ENCODE data around the gene CSTPP1.
"Not testable (repeated sequence)": the region's sequence is repeated elsewhere in the genome, so short reads cannot be mapped to it uniquely, and the experiment has no call there.

Gene CSTPP1

GRCh38 chr11:46958777-46959176 is 22.2 kb downstream of the CSTPP1 start:
- no peak for DNase-seq

DNA sequence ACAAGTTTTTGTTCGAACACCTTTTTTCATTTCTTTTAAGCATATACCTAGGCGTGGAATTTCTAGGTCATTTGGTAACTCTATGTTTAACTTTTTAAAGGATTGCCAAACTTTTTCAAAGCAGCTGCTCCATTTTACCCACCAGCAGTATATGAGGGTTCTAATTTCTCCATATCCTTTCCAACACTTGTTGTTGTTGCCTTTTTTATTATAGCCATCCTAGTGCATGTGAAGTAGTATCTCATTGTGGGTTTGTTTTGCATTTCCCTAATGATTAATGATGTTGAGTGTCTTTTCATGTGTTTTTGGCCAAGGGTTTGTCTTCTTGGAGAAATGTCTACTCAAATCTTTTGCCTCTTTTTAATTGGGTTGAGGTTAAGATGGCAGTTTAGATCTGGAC is 24.5 kb downstream of the CSTPP1 start:
- DNase-seq = no peak

DNA sequence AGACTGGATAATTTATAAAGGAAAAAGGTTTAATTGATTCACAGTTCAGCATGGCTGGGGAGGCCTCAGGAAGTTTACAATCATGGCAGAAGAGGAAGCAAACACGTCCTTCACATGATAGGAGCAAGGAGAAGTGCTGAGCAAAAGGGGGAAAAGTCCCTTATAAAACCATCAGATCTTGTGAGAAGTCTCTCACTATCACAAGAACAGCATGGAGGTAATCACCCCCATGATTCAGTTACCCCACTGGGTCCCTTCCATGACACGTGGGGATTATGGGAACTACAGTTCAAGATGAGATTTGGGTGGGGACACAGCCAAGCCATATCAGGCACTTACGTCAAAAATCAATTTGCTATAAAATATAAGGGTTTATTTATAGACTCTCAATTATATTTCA is 25.3 kb downstream of the CSTPP1 start:
- DNase-seq = not testable (repeated sequence)

DNA sequence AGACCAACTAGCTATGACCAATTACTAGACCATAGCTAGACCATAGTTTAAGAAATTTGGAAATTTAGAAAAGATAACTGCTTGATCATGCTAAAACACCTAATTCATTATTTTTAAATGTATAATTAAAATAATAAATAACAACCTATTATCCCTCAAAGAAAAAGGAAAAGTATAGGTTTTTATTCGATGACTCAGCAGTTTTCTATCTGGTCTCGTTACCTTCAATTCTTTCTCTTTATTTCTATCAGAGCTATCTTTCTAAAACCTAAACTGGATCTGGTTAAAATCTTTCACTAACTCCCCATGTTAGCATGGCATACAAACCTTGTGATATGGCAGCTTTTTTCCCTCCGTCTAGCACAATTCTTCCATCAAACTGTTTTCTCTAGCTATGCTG is 27.3 kb downstream of the CSTPP1 start:
- no peak for DNase-seq

GRCh38 chr11:46966773-46967172 is 30.2 kb downstream of the CSTPP1 start:
- DNase-seq = no peak

DNA sequence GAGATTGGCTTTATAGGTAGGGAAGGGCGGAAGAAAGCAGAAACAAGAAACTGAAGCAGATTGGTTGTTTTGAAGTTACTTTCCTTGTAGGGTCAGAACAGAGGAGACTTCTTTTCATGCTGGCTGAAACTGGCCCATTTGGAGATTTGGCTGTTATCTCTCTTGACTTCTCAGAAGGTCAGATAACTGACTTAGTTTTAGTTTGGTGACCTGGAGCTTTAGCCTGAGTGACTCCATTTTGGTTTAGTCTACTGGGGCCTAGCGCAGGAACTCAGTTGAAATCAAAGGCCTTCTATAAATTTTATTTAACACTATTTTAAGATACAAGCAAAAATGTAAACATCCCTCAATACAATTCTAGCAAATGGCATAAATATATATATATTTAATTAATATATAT is 31.4 kb downstream of the CSTPP1 start:
- no peak for DNase-seq

GRCh38 chr11:46969379-46969778 is 32.8 kb downstream of the CSTPP1 start:
- no peak for DNase-seq

- no peak for DNase-seq
Measured at GRCh38 chr11:46970913-46971625, 34.5 kb downstream of the CSTPP1 start.

- no peak for DNase-seq
Measured at GRCh38 chr11:46972343-46972742, 35.8 kb downstream of the CSTPP1 start.

GRCh38 chr11:46972821-46973220 is 36.3 kb downstream of the CSTPP1 start:
- DNase-seq = no peak

- no peak for DNase-seq
Measured at GRCh38 chr11:46976182-46976854, 39.8 kb downstream of the CSTPP1 start.

GRCh38 chr11:46977038-46977813 is 40.7 kb downstream of the CSTPP1 start:
- DNase-seq = no peak

DNA sequence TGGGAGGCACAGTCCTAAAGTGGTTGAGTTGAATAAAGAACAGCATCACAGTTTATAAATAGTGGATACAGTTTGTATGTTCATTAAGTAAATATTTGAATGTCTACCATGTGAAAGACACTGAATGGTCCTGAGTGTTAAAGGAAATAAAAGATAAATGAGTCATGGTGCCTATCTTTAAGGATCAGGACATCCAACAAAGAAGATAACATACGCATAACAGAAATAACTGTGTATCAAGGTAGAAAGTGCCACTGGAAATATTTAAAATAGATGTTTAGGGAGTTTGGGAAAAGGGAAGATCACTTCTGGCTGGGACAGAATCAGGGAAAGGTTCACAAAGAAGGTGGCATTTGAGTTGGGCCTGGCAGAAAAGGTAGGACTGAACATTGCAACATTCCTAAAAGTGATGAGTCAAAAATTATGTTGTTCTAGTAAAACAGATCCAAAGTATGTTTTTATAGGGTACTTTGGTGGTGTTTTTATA is 41.5 kb downstream of the CSTPP1 start:
- no peak for DNase-seq

DNA sequence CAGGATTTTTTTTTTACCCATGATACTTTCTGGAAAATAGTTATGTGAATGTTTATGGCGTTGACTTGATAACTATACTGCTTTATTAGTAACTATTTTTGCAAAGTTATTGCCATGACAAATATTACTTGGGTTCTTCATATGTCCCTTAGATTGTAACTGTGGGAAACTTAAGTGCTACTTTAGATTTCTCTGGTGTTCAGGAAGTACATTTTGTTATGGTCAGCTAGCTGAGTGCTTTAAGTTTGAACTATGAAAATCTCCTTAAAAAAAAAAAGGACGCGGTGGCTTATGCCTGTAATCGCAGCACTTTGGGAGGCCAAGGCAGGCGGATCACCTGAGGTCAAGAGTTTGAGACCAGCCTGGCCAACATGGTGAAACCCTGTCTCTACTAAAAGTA is 42.8 kb downstream of the CSTPP1 start:
- DNase-seq = no peak

DNA sequence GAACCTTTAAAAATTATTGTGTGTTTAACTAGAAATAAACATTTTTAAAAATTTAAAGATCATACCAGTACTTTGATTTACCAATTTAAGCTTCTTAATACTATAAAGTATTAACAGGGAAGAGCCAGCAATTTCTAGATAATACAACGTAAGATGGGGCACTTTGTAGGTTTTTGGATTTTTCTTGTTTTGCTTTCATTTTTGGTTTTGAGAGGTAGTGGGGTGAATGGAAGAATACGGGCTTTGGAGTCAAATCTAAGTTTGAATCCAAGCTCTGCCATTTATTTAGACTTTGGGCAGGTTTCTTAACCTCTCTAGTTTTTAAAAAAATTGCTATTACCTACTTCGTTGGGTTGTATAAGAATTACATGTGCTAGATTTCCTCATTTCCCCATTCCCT is 44.9 kb downstream of the CSTPP1 start:
- DNase-seq = no peak

DNA sequence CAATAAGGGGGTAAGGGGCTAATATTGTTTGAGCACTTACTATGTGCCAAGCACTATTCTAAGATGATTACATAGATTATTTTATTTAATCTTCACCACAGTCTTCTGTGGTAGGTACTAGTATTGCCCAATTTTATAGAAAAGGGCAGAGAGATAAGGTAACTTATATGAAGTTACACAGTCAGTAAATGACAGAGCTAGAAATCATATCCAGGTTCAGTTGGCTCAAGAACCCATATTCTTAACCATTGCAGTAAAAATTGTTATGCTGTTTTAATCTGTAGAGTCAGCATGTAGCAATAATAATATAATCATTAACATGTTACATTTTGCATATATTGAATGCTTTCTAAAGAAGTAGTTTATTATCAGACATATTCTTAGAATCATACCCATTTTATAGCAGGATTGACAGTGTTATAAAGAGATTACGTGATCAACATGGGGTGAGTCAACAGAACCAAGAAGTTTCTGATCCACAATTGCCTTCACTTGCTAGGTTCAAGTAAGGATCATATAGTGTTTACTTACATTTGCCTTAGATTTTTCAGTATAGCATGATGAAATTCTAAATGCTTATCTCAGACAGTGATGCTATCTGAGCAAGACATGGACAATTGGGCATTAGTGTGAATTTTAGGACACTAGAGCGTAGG is 46.4 kb downstream of the CSTPP1 start:
- DNase-seq = no peak

DNA sequence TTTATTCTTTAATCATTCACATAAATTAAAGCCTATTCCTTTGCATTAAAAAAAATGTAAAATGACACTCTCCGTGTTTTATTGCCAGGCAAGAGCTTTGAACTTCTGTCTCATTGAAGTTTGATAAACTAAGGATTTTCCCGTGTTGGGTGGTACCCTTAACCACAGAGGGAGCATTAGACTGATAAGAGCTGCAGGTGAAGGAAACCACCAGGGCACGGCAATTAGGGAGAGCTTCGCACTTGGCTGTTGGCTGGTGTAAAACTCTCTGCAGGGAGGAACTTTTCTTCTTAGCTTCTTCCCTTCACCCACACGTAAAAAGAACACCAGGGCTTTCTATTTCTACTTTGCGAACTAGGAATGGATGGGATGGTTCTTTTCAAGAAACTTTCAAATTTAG is 47.0 kb downstream of the CSTPP1 start:
- no peak for DNase-seq

- DNase-seq = no peak
Measured at GRCh38 chr11:46984548-46984947, 48.0 kb downstream of the CSTPP1 start.

GRCh38 chr11:46984987-46985386 is 48.4 kb downstream of the CSTPP1 start:
- no peak for DNase-seq

GRCh38 chr11:46987183-46987582 is 50.6 kb downstream of the CSTPP1 start:
- DNase-seq = no peak

GRCh38 chr11:46989810-46990487 is 53.4 kb downstream of the CSTPP1 start:
- DNase-seq = not testable (repeated sequence)

GRCh38 chr11:46991391-46991790 is 54.8 kb downstream of the CSTPP1 start:
- no peak for DNase-seq

DNA sequence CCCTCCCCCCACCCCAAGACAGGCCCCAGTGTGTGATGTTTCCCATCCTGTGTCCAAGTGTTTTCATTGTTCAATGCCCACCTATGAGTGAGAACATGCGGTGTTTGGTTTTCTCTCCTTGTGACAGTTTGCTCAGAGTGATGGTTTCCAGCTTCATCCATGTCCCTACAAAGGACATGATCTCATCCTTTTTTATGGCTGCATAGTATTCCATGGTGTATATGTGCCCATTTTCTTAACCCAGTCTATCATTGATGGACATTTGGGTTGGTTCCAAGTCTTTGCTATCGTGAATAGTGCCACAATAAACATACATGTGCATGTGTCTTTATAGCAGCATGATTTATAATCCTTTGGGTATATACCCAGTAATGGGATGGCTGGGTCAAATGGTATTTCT is 55.8 kb downstream of the CSTPP1 start:
- DNase-seq = not testable (repeated sequence)
